ENCODE results near the gene SLC30A3.
"Not testable (repeated sequence)": the region's sequence is repeated elsewhere in the genome, so short reads cannot be mapped to it uniquely, and the experiment has no call there.

The SLC30A3 gene

GRCh38 chr2:27284996-27285395 is 22.1 kb upstream of the SLC30A3 start:
- DNase-seq (ENCODE audit: low spot score), result no peak

- no peak for DNase-seq (ENCODE audit: low spot score)
Measured at GRCh38 chr2:27282892-27283291, 20.0 kb upstream of the SLC30A3 start.

- DNase-seq (ENCODE audit: low spot score), result no peak
Measured at GRCh38 chr2:27281855-27282559, 19.2 kb upstream of the SLC30A3 start, which contains the start of gene TRIM54. TRIM54 (plus strand) TSS chr2:27282429; CDS start chr2:27282732, 303 bp downstream.

- no peak for DNase-seq (ENCODE audit: low spot score)
Measured at GRCh38 chr2:27281442-27281841, 18.6 kb upstream of the SLC30A3 start.

GRCh38 chr2:27280826-27281225 is 18.0 kb upstream of the SLC30A3 start:
- no peak for DNase-seq (ENCODE audit: low spot score)

DNA sequence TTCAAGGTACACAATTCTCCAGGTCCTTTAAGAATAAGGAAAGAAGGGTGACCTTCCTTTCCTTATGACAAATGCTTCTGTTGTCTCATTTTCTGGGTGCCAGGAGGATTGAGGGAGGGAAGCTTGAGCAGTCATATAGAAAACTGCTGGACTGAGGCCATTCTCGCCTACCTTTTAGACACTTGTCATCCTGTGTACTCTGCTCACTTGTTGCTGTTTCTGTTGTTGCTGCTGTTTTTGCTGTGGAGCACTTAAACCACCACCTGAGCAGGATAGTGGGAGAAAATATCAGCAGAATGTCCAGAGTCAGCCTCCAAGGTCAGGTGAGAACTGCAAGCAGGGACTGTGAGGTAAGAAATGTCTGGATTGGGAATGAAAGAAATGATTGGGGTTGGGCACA is 15.2 kb upstream of the SLC30A3 start:
- no peak for DNase-seq (ENCODE audit: low spot score)

DNA sequence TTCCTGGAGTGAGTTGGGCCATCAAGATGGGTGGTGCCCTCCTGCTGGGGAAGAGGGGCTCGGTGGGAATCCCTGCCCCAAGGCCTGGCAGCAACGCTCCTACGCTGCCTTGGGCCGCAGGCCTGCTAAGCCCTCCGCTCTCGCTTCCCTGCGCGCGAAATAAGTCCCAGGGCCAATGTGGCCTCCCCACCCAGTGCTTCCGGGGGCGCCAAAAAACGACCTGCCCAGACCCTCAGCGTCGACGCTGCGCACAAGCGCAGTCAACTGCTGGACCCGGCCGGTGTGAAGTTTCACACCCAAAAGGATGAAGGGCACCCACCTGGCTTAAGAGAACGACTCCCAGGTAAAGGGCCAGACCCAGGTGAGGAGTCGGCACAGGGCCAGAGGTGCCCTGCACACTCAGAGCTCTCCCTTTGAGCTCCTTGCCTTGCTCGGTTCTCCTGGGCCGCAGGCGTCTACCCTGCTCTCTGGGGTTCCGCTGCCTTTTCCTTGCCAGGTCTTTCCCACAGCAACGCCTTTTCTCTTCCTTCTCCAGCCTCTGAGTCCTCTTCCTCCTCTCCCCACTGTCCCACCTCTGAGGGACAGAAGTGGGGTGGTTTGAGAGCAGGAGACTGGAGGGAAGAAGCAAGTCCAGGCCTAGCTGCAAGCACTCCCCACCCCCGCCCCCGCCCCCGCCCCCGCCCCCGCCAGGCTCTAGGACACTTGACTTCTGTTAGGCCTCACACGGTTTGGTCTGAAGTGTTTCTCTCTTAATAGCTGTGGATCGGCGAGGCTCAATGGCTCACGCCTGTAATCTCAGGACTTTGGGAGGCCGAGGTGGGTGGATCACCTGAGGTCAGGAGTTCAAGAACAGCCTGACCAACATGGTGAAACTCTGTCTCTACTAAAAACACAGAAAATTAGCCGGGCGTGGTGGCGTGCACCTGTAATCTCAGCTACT is 12.6 kb upstream of the SLC30A3 start, which contains the start of gene DNAJC5G:
Gene DNAJC5G, plus strand, starts transcription at position 223 of the 940 bp plus-strand sequence. CDS start 1,296 bp downstream, outside the sequence.
- DNase-seq (ENCODE audit: low spot score), result no peak

DNA sequence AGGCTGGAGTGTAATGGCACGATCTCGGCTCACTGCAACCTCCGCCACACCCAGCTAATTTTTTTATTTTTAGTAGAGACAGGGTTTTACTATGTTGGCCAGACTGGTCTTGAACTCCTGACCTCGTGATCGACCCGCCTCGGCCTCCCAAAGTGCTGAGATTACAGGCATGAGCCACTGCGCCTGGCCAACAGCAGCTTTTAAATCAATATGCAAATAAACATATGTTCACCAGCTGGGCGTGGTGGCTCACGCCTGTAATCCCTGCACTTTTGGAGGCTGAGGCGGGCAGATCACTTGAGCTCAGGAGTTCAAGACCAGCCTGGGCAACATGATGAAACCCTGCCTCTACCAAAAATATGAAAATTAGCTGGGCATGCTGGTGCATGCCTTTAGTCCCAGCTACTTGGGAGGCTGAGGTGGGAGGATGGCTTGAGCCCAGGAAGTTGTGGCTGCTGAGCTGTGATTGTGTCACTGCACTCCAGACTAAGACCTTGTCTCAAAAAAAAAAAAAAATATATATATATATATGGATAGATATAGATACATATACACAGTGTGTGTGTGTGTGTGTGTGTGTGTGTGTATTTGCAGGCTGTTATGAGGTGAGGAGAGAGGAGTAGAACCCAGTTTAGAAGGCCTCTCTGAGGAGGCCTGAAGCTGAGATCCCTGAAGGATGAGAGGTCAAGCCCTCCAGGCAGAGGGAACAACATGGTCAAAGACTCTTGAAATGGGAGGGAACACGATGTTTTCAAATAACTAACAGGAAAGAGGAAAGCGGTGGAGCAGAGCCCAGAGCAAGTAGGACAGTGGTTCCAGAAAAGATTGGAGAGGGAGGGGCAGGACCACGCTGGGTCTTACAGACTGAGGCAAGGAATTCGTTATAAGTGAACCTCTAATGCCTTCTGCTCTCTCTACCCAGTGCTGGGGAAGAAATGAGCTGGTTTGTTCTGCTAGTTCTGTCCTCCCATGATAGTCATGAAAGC is 10.0 kb upstream of the SLC30A3 start:
- DNase-seq (ENCODE audit: low spot score), result not testable (repeated sequence)

GRCh38 chr2:27271631-27272340 is 8.9 kb upstream of the SLC30A3 start:
- DNase-seq (ENCODE audit: low spot score), result no peak

DNA sequence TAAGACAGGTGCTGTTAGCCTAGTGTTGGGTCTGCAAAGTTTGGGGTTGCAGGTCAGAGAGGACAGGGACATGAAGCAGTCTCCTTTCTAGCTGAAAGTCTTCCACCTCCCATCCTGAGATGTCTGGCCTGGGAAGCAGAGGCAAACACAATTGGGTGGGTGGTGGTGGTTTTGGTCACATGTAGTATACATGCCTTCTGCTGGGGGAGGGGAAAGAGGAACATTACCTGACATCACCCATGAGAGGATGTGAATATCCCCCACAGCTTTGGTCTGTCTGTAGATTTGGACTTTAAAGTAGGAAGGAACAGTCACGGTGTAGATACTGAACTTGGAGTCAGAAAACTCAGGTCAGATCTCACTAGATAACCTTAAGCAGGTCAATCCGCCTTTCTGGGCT is 7.8 kb upstream of the SLC30A3 start:
- no peak for DNase-seq (ENCODE audit: low spot score)

GRCh38 chr2:27270131-27270530 is 7.3 kb upstream of the SLC30A3 start:
- no peak for DNase-seq (ENCODE audit: low spot score)

DNA sequence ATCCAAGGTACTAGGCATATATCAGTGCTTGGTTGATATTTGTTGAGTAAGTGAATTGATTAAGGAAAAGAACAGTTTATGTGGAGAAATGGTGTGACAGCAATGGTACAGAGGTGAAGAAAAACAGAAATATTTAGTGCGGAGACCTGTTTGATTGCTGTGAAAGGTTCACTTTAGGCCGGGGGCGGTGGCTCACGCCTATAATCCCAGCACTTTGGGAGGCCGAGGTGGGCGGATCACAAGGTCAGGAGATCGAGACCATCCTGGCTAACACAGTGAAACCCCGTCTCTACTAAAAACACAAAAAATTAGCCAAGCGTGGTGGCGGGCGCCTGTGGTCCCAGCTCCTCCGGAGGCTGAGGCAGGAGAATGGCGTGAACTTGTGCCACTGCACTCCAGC is 5.4 kb upstream of the SLC30A3 start:
- DNase-seq (ENCODE audit: low spot score), result not testable (repeated sequence)

GRCh38 chr2:27265536-27265870 is 2.7 kb upstream of the SLC30A3 start:
- no peak for DNase-seq (ENCODE audit: low spot score)

DNA sequence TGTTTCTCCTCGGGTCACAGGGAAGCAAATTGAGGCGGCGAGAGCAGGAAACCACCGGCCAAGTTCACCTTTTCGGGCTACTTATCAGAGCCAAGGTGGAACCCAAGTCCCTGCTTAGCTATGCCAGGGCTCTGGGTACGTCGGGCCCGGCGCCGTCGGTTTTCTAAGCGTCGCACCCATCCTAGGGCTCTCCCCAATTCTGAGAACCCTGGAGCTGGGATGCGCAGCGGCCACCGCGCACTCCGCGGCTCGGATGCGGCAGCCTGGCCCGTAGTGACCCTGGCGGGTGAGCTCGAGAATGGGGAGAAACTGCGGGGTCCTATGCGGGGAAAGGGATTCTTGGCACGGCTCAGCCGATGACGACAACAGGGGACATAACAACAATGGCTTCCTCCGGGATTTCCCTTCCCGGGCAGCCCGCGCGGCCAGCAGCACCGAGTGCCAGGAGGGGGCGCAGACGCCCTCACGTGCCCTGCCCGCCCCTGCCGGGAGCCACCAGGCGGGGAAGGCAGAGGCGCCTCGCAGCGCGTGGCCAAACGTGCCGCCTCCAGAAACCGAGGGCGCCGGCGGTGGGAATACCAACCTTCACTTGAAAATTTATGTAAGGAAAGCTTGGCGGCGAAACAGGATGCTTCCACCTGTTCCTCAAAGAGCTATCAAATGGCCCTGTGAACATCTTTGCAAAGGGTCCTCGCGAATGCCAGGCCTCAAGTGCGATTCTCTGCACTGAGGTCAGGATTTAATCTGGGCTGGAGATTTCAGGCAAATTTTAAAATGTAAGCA is 2.1 kb upstream of the SLC30A3 start:
- no peak for DNase-seq (ENCODE audit: low spot score)

DNA sequence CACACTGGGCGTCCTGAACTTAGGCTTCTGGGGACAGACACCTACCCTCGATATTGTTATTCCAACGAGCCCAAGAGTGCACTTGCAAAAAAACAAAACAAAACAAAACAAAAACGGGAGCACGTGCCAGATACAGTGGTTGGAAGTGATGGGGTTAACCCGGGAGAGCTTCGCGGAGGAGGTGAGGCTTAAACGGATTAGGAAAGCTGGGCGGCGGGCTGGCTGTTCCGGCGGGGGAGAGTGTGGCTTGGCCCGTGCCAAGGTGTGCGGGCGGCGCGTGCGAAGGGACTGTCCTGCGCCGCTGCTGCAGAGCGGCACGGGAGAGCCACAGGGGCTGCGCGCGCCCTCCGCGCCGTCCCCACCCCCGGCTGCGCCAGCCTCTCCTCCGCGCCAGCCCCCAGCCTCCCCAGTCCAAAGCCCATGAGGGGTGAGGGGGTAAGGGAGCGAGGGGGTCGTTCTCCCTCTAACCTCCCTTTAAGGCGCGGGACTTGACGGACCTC is 1.5 kb upstream of the SLC30A3 start:
- DNase-seq (ENCODE audit: low spot score), result no peak

DNA sequence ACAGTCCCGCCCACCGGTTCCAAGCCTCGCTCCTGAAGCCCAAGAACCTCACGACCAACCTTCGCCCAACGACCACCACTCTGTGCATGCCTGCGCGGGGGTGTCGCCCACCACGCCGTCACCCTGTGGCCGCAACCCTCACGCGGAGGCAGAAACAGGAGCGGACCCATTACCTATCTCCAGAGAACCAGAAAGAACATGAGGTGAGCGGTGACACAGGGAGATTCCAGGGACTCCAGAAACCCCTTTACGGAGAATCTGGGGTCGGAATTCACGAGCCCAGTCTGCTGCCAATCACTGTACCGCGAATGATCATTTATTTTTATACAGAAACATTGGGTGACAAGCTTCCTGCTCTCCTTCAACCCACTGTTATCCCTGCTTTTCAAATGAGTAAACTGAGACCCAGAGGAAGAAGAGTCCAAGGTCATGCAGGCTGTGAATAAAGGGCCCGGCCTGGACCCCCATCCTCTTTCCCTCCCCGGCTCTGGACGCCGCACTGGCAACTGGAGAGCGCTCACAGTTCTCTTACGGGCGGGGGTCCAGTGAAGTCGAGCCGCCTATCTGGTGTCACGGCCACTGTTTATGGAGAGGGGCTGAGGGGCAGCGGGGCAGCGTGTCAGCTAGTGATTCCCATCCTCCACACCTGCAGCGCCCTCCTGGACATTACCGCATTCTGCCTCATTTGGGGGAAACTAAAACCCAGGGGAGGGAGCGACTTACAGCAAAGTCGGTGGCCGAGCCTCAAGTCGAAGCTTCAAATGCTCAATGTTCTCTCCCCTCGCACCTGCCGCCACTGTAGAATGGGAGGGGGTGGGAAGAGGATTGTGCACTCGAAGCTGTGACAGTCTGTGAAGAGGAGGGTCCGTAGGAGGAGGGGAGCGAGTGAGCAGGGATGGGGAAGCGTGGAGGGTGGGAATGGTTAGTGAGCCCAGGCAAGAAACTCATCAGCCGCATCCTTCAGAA is 723 bp upstream of the SLC30A3 start:
- no peak for DNase-seq (ENCODE audit: low spot score)

GRCh38 chr2:27261926-27262298 is 935 bp downstream of the SLC30A3 start:
- DNase-seq (ENCODE audit: low spot score), result no peak

- no peak for DNase-seq (ENCODE audit: low spot score)
Measured at GRCh38 chr2:27261241-27261925, 1.5 kb downstream of the SLC30A3 start.

GRCh38 chr2:27258051-27258450 is 4.8 kb downstream of the SLC30A3 start:
- no peak for DNase-seq (ENCODE audit: low spot score)

All from COLO829 (cell line).